Caco-2 (cell line): ENCODE results near the gene ALDOA. TPM values are rescaled to one million over a fixed set of nuclear protein-coding genes. Genes with fewer than 3 reads are reported as not detected.
A peak's percentile ranks its signal among the peaks of the same experiment; 100 is the strongest.

Experiments used
- BruUV-seq: library from RNA; stranded (reverse); fragments of 400-500 nt; replicated peaks from 2 replicates; lab custom pipeline; 2021; lab: Mats Ljungman, UMichigan
- CTCF ChIA-PET: fragments of 300-600 bp; sonication (Branson Sonifier 250); formaldehyde crosslinking; loops from one replicate; lab custom pipeline; 2022; ENCODE audit warnings: antibody characterized with exemption; lab: Charles Lee
- POLR2A ChIA-PET: fragments of 300-600 bp; sonication (Branson Sonifier 250); formaldehyde crosslinking; loops from one replicate; lab custom pipeline; 2022; ENCODE audit warnings: antibody characterized with exemption; lab: Charles Lee
- DNase-seq, 2 experiments: peaks; one replicate each; pipeline versions ENCODE4 v3.0.0 to v3.0.0-alpha.2; 2020 to 2022
- H3K27me3 ChIP-seq: replicated peaks from 2 replicates; pipeline ENCODE4 v1.6.0; 2011; ENCODE audit warnings: low read length; ENCODE audit not compliant: control insufficient read depth, insufficient read depth
- H3K36me3 ChIP-seq: 2 replicates; pipeline ENCODE4 v1.5.1; 2011; ENCODE audit warnings: low read length; ENCODE audit not compliant: control insufficient read depth, insufficient read depth
- H3K4me1 ChIP-seq: fragments of 250-450 bp; sonication (Bioruptor Pico); 2 replicates; pipeline ENCODE4 v1.5.1; 2020; ENCODE audit warnings: mild to moderate bottlenecking
- H3K4me3 ChIP-seq: 2 replicates; pipeline ENCODE4 v1.5.1; 2011; ENCODE audit warnings: low read depth, mild to moderate bottlenecking, control low read depth, low read length
- H3K9me3 ChIP-seq: fragments of 250-450 bp; sonication (Bioruptor Pico); 2 replicates; pipeline ENCODE4 v1.5.1; 2020; ENCODE audit warnings: mild to moderate bottlenecking, moderate library complexity
- H3K27ac Mint-ChIP-seq: one replicate; pipeline ENCODE4 v1.8.0; 2022; ENCODE audit warnings: mixed read lengths; ENCODE audit not compliant: unreplicated experiment
- H3K27me3 Mint-ChIP-seq: one replicate; pipeline ENCODE4 v1.8.0; 2022; ENCODE audit warnings: mixed read lengths; ENCODE audit not compliant: insufficient read depth, unreplicated experiment
- H3K36me3 Mint-ChIP-seq: one replicate; pipeline ENCODE4 v1.8.0; 2022; ENCODE audit warnings: mild to moderate bottlenecking, mixed read lengths; ENCODE audit not compliant: insufficient read depth, unreplicated experiment
- H3K4me1 Mint-ChIP-seq: one replicate; pipeline ENCODE4 v1.8.0; 2022; ENCODE audit warnings: low read depth, mixed read lengths; ENCODE audit not compliant: unreplicated experiment
- H3K4me3 Mint-ChIP-seq: one replicate; pipeline ENCODE4 v1.8.0; 2022; ENCODE audit warnings: mild to moderate bottlenecking, moderate library complexity, mixed read lengths; ENCODE audit not compliant: unreplicated experiment
- H3K9me3 Mint-ChIP-seq: one replicate; pipeline ENCODE4 v1.8.0; 2022; ENCODE audit warnings: mixed read lengths; ENCODE audit not compliant: unreplicated experiment
- intact Hi-C: fragments of 100-400 bp; cut with micrococcal nuclease; formaldehyde crosslinking; loops from one replicate; pipeline ENCODE4 v1.10.0; 2022; ENCODE audit not compliant: unreplicated experiment
- total RNA-seq: library from RNA; stranded (reverse); gene quantifications from 2 replicates; pipeline ENCODE4 v1.2.3, GENCODE V29; 2022
- TF ChIP-seq, protein P1 (sequence below), 2 experiments: fragments of 200-600 bp in 1 of 2; IDR thresholded peaks; 1 replicate in 1 of 2; 2 replicates in 1 of 2; pipeline versions ENCODE4 v1.5.1 to v1.8.0; 2011 to 2022; ENCODE audit warnings: antibody characterized with exemption in 1 of 2, control low read depth in 1 of 2, inconsistent platforms in 1 of 2, low read depth in 1 of 2, low read length in 1 of 2, mild to moderate bottlenecking in 1 of 2, moderate library complexity in 1 of 2; ENCODE audit not compliant: insufficient read depth in 1 of 2, severe bottlenecking in 1 of 2, unreplicated experiment in 1 of 2

ALDOA gene
- total RNA-seq, 1 experiment from 2014 or later, result 675 TPM

DNA sequence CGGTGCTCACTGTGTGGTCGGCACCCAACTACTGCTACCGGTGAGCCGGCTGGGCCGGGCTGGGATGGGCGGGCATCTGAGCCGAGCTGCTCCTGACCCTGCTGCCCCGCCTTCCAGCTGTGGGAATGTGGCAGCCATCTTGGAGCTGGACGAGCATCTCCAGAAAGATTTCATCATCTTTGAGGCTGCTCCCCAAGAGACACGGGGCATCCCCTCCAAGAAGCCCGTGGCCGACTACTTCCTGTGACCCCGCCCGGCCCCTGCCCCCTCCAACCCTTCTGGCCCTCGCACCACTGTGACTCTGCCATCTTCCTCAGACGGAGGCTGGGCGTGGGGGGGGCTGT lies 19.2 kb downstream of the ALDOA start:
- Histone ChIP-seq H3K9me3 (no peaks in the 10 kb centered on the region), H3K36me3 (peaks cover 1% of the 10 kb centered on the region), H3K27me3 (no peaks in the 10 kb centered on the region), H3K4me3 (no peak overlapping the region), H3K4me1 (no peaks in the 10 kb centered on the region)
- BruUV-seq, result TSS peak; percentile 22
- TF ChIP-seq, protein P1, sequence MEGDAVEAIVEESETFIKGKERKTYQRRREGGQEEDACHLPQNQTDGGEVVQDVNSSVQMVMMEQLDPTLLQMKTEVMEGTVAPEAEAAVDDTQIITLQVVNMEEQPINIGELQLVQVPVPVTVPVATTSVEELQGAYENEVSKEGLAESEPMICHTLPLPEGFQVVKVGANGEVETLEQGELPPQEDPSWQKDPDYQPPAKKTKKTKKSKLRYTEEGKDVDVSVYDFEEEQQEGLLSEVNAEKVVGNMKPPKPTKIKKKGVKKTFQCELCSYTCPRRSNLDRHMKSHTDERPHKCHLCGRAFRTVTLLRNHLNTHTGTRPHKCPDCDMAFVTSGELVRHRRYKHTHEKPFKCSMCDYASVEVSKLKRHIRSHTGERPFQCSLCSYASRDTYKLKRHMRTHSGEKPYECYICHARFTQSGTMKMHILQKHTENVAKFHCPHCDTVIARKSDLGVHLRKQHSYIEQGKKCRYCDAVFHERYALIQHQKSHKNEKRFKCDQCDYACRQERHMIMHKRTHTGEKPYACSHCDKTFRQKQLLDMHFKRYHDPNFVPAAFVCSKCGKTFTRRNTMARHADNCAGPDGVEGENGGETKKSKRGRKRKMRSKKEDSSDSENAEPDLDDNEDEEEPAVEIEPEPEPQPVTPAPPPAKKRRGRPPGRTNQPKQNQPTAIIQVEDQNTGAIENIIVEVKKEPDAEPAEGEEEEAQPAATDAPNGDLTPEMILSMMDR (IDR thresholded peaks at IDR 0.05; ENCODE audit: insufficient read depth in 1 of 2, low read depth in 1 of 2, low read length in 1 of 2, severe bottlenecking in 1 of 2, unreplicated experiment in 1 of 2), result no peak
- ChIA-PET POLR2A (no interaction called here), CTCF (no interaction called here)
- intact Hi-C loops, result no loop called here
- Mint-ChIP-seq H3K27me3 (no peaks in the 10 kb centered on the region), H3K27ac (no peak overlapping the region), H3K9me3 (no peaks in the 10 kb centered on the region), H3K36me3 (peaks cover 62% of the 10 kb centered on the region), H3K4me3 (no peak overlapping the region), H3K4me1 (no peaks in the 10 kb centered on the region)
- DNase-seq, result no peak

DNA sequence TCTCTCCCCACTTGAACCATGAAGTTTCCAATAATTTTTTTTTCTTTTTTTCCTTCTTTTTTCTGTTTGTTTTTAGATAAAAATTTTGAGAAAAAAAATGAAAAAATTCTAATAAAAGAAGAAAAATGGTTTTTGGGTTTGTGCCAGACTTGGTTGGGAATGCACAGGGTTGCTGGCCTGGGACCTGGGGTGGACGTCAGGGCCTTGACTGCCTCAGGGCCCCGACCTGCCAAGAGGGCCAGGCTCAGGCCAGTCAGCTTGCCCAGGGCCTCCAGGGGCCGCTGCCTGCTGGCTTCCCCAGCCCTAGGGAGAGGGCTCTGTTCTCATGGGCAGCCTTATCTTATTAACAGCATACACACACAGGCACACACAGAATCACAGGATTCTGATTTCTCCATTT lies 19.7 kb downstream of the ALDOA start:
- no peak for DNase-seq
- H3K4me1 Mint-ChIP-seq, result no peaks in the 10 kb centered on the region
- Histone ChIP-seq H3K4me3 (no peak overlapping the region), H3K9me3 (no peaks in the 10 kb centered on the region), H3K36me3 (peaks cover 1% of the 10 kb centered on the region), H3K4me1 (peaks cover under 1% of the 10 kb centered on the region; the same call in 1 of the 2 replicates), H3K27me3 (no peaks in the 10 kb centered on the region)
- intact Hi-C loops, result no loop called here
- H3K9me3 Mint-ChIP-seq, result no peaks in the 10 kb centered on the region
- POLR2A ChIA-PET, result no interaction called here
- no TSS peak for BruUV-seq
- H3K27me3 Mint-ChIP-seq, result no peaks in the 10 kb centered on the region
- TF ChIP-seq, protein P1 (IDR thresholded peaks at IDR 0.05; ENCODE audit: insufficient read depth in 1 of 2, low read depth in 1 of 2, low read length in 1 of 2, severe bottlenecking in 1 of 2, unreplicated experiment in 1 of 2), result no peak
- H3K27ac Mint-ChIP-seq, result no peak overlapping the region
- no peak overlapping the region for H3K4me3 Mint-ChIP-seq
- H3K36me3 Mint-ChIP-seq, result peaks cover 59% of the 10 kb centered on the region
- CTCF ChIA-PET, result no interaction called here

DNA sequence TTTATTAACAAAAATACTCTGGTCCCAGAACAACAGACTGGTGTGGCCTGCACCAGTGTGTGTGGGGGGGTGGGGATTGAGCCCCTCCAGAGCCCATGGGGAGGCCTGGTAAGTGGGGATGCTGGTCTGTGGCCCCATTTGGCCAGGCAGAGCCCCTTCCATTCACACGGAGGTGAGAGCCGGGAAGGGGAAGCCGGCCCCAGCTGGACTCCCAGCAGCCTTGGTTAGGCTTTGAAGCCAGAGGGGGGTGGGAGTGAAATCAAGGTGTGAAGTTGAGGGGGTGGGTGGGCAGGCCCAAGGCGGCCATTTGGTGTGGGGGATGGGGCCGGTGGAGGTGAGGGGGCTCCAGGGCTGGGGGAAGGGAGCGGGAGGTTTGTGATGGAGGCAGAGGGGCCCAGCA lies 20.3 kb downstream of the ALDOA start:
- Histone ChIP-seq H3K4me3 (no peak overlapping the region), H3K9me3 (no peaks in the 10 kb centered on the region), H3K27me3 (no peaks in the 10 kb centered on the region), H3K36me3 (no peaks in the 10 kb centered on the region; the same call in 1 of the 2 replicates), H3K4me1 (peaks cover 6% of the 10 kb centered on the region)
- intact Hi-C loops, result no loop called here
- CTCF ChIA-PET, result no interaction called here
- Mint-ChIP-seq H3K4me3 (no peak overlapping the region), H3K27ac (no peak overlapping the region), H3K9me3 (no peaks in the 10 kb centered on the region), H3K27me3 (no peaks in the 10 kb centered on the region), H3K36me3 (peaks cover 55% of the 10 kb centered on the region), H3K4me1 (no peaks in the 10 kb centered on the region)
- POLR2A ChIA-PET, result interaction anchor here (1.1 kb wide), 1 partner anchor 20 kb away, joined by 3 read pairs; the partner anchor contains the start of gene ALDOA
- no peak for DNase-seq
- no TSS peak for BruUV-seq
- TF ChIP-seq, protein P1 (IDR thresholded peaks at IDR 0.05; ENCODE audit: insufficient read depth in 1 of 2, low read depth in 1 of 2, low read length in 1 of 2, severe bottlenecking in 1 of 2, unreplicated experiment in 1 of 2), result no peak
